ENCODE data around the gene HSPA8. TPM values are rescaled to one million over a fixed set of nuclear protein-coding genes. Genes with fewer than 3 reads are reported as not detected.

Gene HSPA8
- total and polyA plus RNA-seq, 2 of the 8 experiments (the other 6 are each of a cell fraction or from before 2014, with no cell fraction given) = 1,491 to 2,155 TPM

DNA sequence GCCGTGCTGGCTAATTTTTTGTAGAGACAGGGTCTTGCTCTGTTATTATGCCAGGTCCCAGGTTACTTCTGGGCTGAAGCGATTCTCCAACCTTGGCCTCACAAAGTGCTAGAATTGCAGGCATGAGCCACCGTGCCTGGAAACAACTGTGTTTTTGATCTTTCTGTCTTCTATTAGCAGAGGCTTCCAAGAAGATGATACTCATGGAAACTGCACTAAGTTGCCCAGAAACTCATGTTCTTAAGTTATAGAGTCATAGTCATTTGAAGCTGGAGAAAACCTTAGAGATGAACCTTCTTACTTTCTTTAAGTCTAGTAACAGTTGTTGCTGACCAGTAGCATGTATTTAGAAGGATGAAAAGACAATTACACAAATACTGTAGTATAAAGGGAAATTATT is 37.1 kb upstream of the HSPA8 start:
- H4K20me1 ChIP-seq (replicated peaks in 1 of 2; ENCODE audit: control insufficient read depth in 1 of 2, insufficient read depth in 2 of 2, low read length in 2 of 2) = no peaks in the 10 kb centered on the region
- H3K4me2 ChIP-seq (ENCODE audit: insufficient read depth in 1 of 2, low read depth in 2 of 2, low read length in 2 of 2) = no peak overlapping the region
- no peak overlapping the region for H2AK5ac ChIP-seq (ENCODE audit: low read depth, low read length)
- H2BK12ac ChIP-seq (ENCODE audit: low read depth, low read length) = no peak overlapping the region
- H2BK15ac ChIP-seq (ENCODE audit: low read length) = no peak overlapping the region
- H3K4me3 ChIP-seq (ENCODE audit: extremely low read depth in 1 of 4, insufficient read depth in 2 of 4, low read depth in 3 of 4, low read length in 4 of 4) = no peak overlapping the region
- CTCF ChIA-PET (ENCODE audit: partially characterized antibody) = interaction anchor here (0.9 to 16.3 kb wide), 4 partner anchors 13 to 159 kb away, joined by 4 to 286 read pairs (median 17); no protein-coding TSS in a partner anchor
- FAIRE-seq = no peak
- no peaks in the 10 kb centered on the region for H3K9me3 ChIP-seq (ENCODE audit: insufficient read depth in 2 of 2, low read depth in 1 of 2, low read length in 1 of 2)
- H3K23me2 ChIP-seq (ENCODE audit: low read depth, low read length) = peaks cover 1% of the 10 kb centered on the region; the same call in 1 of the 2 replicates
- no peak overlapping the region for H2BK5ac ChIP-seq (ENCODE audit: low read depth, low read length)
- no peak for DNase-seq (ENCODE audit: low read depth in 1 of 2, low spot score in 2 of 2)
- H2BK20ac ChIP-seq (ENCODE audit: low read length) = no peak overlapping the region
- no peaks in the 10 kb centered on the region for H3K79me2 ChIP-seq (ENCODE audit: control insufficient read depth in 1 of 2, insufficient read depth in 2 of 2, low read length in 2 of 2)
- H3K27ac ChIP-seq (ENCODE audit: low read depth, low read length) = no peak overlapping the region
- 91% methylated on average over 3 of the region's 3 CpGs; no CpG with 5 or more reads in 1 of the 2 experiments for WGBS, 2 experiments (ENCODE audit: extremely low coverage in 1 of 2, insufficient coverage in 1 of 2, insufficient read length in 1 of 2, insufficient replicate concordance in 2 of 2, low coverage in 1 of 2, low lambda C conversion rate in 2 of 2, missing lambda C conversion rate in 1 of 2)
- POLR2A ChIA-PET (ENCODE audit: partially characterized antibody) = no interaction called here
- no peak overlapping the region for H2AFZ ChIP-seq (ENCODE audit: low read length)
- no peak overlapping the region for H3K23ac ChIP-seq (ENCODE audit: insufficient read length)
- no peak overlapping the region for H3K14ac ChIP-seq (ENCODE audit: insufficient read length)
- no peak overlapping the region for H4K91ac ChIP-seq (replicated peaks; ENCODE audit: insufficient read length, low read length)
- no peak overlapping the region for H3K9ac ChIP-seq (replicated peaks in 1 of 4; ENCODE audit: extremely low read depth in 1 of 4, low read depth in 3 of 4, low read length in 3 of 4)
- H3K4me1 ChIP-seq (replicated peaks in 1 of 4; ENCODE audit: control insufficient read depth in 3 of 4, insufficient read depth in 4 of 4, low read length in 3 of 4) = peaks cover 0 to 5% (median 1%) of the 10 kb centered on the region in 4 experiments; a peak in 5 of 7 replicates
- H3K56ac ChIP-seq (replicated peaks; ENCODE audit: insufficient read length, low read depth, low read length) = no peak overlapping the region
- H3K18ac ChIP-seq (ENCODE audit: extremely low read depth, low read length) = no peak overlapping the region
- no peak overlapping the region for H3K4ac ChIP-seq (replicated peaks; ENCODE audit: insufficient read length, low read depth, low read length)
- no peak overlapping the region for H4K8ac ChIP-seq (ENCODE audit: extremely low read depth, insufficient read depth, low read length)
- no peaks in the 10 kb centered on the region for H3K27me3 ChIP-seq (replicated peaks in 1 of 4; ENCODE audit: control insufficient read depth in 3 of 4, extremely low read depth in 1 of 4, insufficient read depth in 3 of 4, low read length in 3 of 4)
- H2BK120ac ChIP-seq (replicated peaks; ENCODE audit: low read depth, low read length) = no peak overlapping the region
- H3K36me3 ChIP-seq (ENCODE audit: control insufficient read depth in 2 of 4, insufficient read depth in 4 of 4, low read length in 3 of 4) = no peaks in the 10 kb centered on the region
- H3K79me1 ChIP-seq (ENCODE audit: low read depth, low read length) = no peaks in the 10 kb centered on the region
- TF ChIP-seq CREB1 (IDR thresholded peaks at IDR 0.05) (no peak), CEBPB (IDR thresholded peaks at IDR 0.05; ENCODE audit: low read depth, low read length) (no peak)
- H4K5ac ChIP-seq (ENCODE audit: insufficient read length, low read depth, low read length) = no peak overlapping the region
